ENCODE results near the gene MRPL33.

MRPL33 gene

DNA sequence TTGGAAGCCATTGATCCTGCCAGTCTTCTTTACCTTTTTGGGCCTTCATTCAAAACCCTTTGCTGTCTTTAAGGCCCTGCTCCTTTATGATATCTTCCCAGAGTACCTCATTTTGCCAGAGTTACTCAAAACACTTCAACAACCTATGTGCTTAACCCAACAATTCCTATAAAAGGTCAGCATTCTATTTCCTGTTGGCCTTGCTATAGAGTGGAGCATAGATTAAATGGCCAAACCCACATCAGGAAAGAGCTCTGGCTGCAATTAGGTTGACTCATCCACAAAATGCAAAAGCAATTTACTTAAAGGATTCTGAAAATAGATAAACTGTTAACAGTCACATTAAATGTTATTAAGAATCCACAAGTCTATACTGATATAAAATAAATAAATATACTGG, 21.2 kb downstream of the MRPL33 start:
- H3K23ac ChIP-seq (ENCODE audit: low read length) = no peak overlapping the region
- no peak overlapping the region for H2AK5ac ChIP-seq (ENCODE audit: low read length)
- H4K91ac ChIP-seq (ENCODE audit: low read depth, low read length) = peak overlapping the region; percentile 74
- H3K79me2 ChIP-seq (ENCODE audit: control insufficient read depth, insufficient read depth, low read length, poor library complexity) = no peaks in the 10 kb centered on the region
- H3K9ac ChIP-seq (ENCODE audit: low read length) = no peak overlapping the region
- no peak overlapping the region for H3K4me3 ChIP-seq (ENCODE audit: low read depth, low read length)
- no peak overlapping the region for H3K18ac ChIP-seq (ENCODE audit: low read length)
- H3K27ac ChIP-seq (ENCODE audit: low read depth, low read length) = no peak overlapping the region
- H2BK120ac ChIP-seq (ENCODE audit: insufficient read depth, low read length, poor library complexity) = peak overlapping the region; percentile 71
- H3K36me3 ChIP-seq (ENCODE audit: control insufficient read depth in 1 of 2, insufficient read depth in 2 of 2, low read length in 2 of 2) = no peaks in the 10 kb centered on the region
- no peak overlapping the region for H2BK5ac ChIP-seq (ENCODE audit: low read depth, low read length, poor library complexity)
- no peak overlapping the region for H2AFZ ChIP-seq (ENCODE audit: insufficient read depth, low read length, poor library complexity)
- H4K12ac ChIP-seq (ENCODE audit: low read depth, low read length) = no peak overlapping the region
- no peak overlapping the region for H4K8ac ChIP-seq (ENCODE audit: low read depth, low read length)
- no peaks in the 10 kb centered on the region for H3K27me3 ChIP-seq (ENCODE audit: insufficient read depth, low read length)
- H3K4me1 ChIP-seq (ENCODE audit: control insufficient read depth in 1 of 2, insufficient read depth in 2 of 2, low read length in 2 of 2) = peaks cover 5 to 8% of the 10 kb centered on the region in 2 experiments
- H3K9me3 ChIP-seq (ENCODE audit: insufficient read depth, low read depth, low read length) = no peaks in the 10 kb centered on the region
- no peak overlapping the region for H3K4me2 ChIP-seq (ENCODE audit: low read length)
- no peak overlapping the region for H2BK12ac ChIP-seq (ENCODE audit: low read length)
- DNase-seq = peak in 1 of 2 donors; percentile 30
- H3K14ac ChIP-seq (ENCODE audit: low read length) = peak overlapping the region; percentile 6
- no peak overlapping the region for H3K4ac ChIP-seq (ENCODE audit: low read depth, low read length)
- H3K79me1 ChIP-seq (ENCODE audit: low read length) = peaks cover 18% of the 10 kb centered on the region

DNA sequence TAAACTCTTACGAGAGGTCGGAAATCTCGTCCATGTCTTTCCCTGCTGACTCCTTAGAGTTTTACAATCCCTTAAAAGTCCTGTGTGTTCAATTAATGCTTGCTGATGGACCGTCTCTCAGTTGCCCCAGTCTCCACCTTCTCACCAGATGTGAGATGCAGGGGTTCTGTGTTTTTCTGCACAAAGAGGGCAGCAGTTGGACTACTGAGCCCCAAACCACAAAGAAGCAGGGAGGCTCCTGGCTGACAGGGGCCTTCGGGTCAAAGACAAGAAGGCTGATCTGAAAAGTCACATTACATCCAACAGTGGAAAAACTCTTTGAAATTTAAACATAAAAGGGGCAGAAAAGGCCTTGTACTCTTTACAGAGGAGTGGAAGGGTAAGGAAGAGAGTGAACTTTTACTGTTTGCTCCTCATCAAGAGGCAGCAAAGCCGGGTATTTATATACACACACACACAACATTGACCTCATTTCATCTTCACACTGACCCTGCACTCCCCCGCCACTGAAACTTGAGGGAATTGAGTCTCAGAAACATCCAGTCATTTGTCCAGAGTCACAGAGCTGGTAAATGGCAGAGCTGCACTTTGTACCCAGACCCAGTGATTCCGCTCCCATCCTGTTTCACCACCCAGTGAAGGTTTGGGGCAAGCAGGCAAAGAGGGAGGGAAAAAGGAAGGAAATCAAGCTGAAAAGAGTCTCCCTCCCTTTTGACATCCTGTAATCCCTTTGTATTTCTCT, 23.7 kb downstream of the MRPL33 start:
- Histone ChIP-seq H3K23ac (ENCODE audit: low read length) (no peak overlapping the region), H3K36me3 (ENCODE audit: control insufficient read depth in 1 of 2, insufficient read depth in 2 of 2, low read length in 2 of 2) (no peaks in the 10 kb centered on the region), H3K4me1 (ENCODE audit: control insufficient read depth in 1 of 2, insufficient read depth in 2 of 2, low read length in 2 of 2) (peaks cover 18 to 28% of the 10 kb centered on the region in 2 experiments), H2BK12ac (ENCODE audit: low read length) (peak overlapping the region; percentile 79), H3K27ac (ENCODE audit: low read depth, low read length) (no peak overlapping the region), H3K9me3 (ENCODE audit: insufficient read depth, low read depth, low read length) (no peaks in the 10 kb centered on the region), H2BK120ac (ENCODE audit: insufficient read depth, low read length, poor library complexity) (peak overlapping the region; percentile 38), H2BK5ac (ENCODE audit: low read depth, low read length, poor library complexity) (no peak overlapping the region), H3K9ac (ENCODE audit: low read length) (no peak overlapping the region), H2AFZ (ENCODE audit: insufficient read depth, low read length, poor library complexity) (no peak overlapping the region), H3K4me2 (ENCODE audit: low read length) (no peak overlapping the region), H4K12ac (ENCODE audit: low read depth, low read length) (no peak overlapping the region), H3K4ac (ENCODE audit: low read depth, low read length) (no peak overlapping the region), H3K79me1 (ENCODE audit: low read length) (peaks cover 37% of the 10 kb centered on the region), H2AK5ac (ENCODE audit: low read length) (peak overlapping the region; percentile 49), H3K79me2 (ENCODE audit: control insufficient read depth, insufficient read depth, low read length, poor library complexity) (peaks cover 7% of the 10 kb centered on the region), H3K18ac (ENCODE audit: low read length) (no peak overlapping the region), H3K14ac (ENCODE audit: low read length) (no peak overlapping the region), H4K91ac (ENCODE audit: low read depth, low read length) (peak overlapping the region; percentile 30), H3K4me3 (ENCODE audit: low read depth, low read length) (no peak overlapping the region), H3K27me3 (ENCODE audit: insufficient read depth, low read length) (no peaks in the 10 kb centered on the region), H4K8ac (ENCODE audit: low read depth, low read length) (no peak overlapping the region)
- DNase-seq = no peak
- WGBS (ENCODE audit: extremely low coverage, insufficient coverage, insufficient read length) = no CpG with 5 or more reads among the region's 8 CpGs

DNA sequence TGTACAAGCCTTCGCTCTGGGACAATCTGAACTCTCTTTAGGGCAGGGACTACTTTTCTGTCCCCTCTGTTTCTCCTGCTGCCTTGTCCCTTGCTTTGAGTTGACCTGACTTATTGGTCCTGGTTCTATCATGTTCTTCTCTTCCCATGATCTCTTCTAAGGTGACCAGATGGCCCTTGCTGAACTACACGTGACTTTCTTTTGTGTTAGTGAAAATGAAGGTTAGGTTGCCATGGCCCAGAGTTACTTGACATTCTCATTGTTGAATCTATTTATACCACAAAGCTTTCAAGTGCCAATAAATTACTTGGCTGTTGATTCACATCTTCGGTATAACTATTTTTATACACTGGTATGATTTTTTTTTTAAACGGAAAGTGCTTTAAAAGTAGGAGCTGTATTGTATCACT, 24.4 kb downstream of the MRPL33 start:
- H3K23ac ChIP-seq (ENCODE audit: low read length) = no peak overlapping the region
- H2BK5ac ChIP-seq (ENCODE audit: low read depth, low read length, poor library complexity) = no peak overlapping the region
- no peak overlapping the region for H4K12ac ChIP-seq (ENCODE audit: low read depth, low read length)
- WGBS (ENCODE audit: extremely low coverage, insufficient coverage, insufficient read length) = no CpG with 5 or more reads among the region's 4 CpGs
- H3K4me3 ChIP-seq (ENCODE audit: low read depth, low read length) = no peak overlapping the region
- H3K4me1 ChIP-seq (ENCODE audit: control insufficient read depth in 1 of 2, insufficient read depth in 2 of 2, low read length in 2 of 2) = peaks cover 21 to 34% of the 10 kb centered on the region in 2 experiments
- no peak overlapping the region for H2AFZ ChIP-seq (ENCODE audit: insufficient read depth, low read length, poor library complexity)
- H3K9ac ChIP-seq (ENCODE audit: low read length) = no peak overlapping the region
- H3K14ac ChIP-seq (ENCODE audit: low read length) = no peak overlapping the region
- no peak overlapping the region for H2AK5ac ChIP-seq (ENCODE audit: low read length)
- peak overlapping the region; percentile 21 for H2BK12ac ChIP-seq (ENCODE audit: low read length)
- no peak overlapping the region for H3K4ac ChIP-seq (ENCODE audit: low read depth, low read length)
- H3K27me3 ChIP-seq (ENCODE audit: insufficient read depth, low read length) = no peaks in the 10 kb centered on the region
- H3K79me2 ChIP-seq (ENCODE audit: control insufficient read depth, insufficient read depth, low read length, poor library complexity) = peaks cover 7% of the 10 kb centered on the region
- peaks cover 41% of the 10 kb centered on the region for H3K79me1 ChIP-seq (ENCODE audit: low read length)
- H4K8ac ChIP-seq (ENCODE audit: low read depth, low read length) = no peak overlapping the region
- no peak for DNase-seq
- no peaks in the 10 kb centered on the region for H3K36me3 ChIP-seq (ENCODE audit: control insufficient read depth in 1 of 2, insufficient read depth in 2 of 2, low read length in 2 of 2)
- no peaks in the 10 kb centered on the region for H3K9me3 ChIP-seq (ENCODE audit: insufficient read depth, low read depth, low read length)
- no peak overlapping the region for H3K18ac ChIP-seq (ENCODE audit: low read length)
- no peak overlapping the region for H3K27ac ChIP-seq (ENCODE audit: low read depth, low read length)
- H3K4me2 ChIP-seq (ENCODE audit: low read length) = no peak overlapping the region
- H4K91ac ChIP-seq (ENCODE audit: low read depth, low read length) = no peak overlapping the region
- H2BK120ac ChIP-seq (ENCODE audit: insufficient read depth, low read length, poor library complexity) = peak overlapping the region; percentile 38

DNA sequence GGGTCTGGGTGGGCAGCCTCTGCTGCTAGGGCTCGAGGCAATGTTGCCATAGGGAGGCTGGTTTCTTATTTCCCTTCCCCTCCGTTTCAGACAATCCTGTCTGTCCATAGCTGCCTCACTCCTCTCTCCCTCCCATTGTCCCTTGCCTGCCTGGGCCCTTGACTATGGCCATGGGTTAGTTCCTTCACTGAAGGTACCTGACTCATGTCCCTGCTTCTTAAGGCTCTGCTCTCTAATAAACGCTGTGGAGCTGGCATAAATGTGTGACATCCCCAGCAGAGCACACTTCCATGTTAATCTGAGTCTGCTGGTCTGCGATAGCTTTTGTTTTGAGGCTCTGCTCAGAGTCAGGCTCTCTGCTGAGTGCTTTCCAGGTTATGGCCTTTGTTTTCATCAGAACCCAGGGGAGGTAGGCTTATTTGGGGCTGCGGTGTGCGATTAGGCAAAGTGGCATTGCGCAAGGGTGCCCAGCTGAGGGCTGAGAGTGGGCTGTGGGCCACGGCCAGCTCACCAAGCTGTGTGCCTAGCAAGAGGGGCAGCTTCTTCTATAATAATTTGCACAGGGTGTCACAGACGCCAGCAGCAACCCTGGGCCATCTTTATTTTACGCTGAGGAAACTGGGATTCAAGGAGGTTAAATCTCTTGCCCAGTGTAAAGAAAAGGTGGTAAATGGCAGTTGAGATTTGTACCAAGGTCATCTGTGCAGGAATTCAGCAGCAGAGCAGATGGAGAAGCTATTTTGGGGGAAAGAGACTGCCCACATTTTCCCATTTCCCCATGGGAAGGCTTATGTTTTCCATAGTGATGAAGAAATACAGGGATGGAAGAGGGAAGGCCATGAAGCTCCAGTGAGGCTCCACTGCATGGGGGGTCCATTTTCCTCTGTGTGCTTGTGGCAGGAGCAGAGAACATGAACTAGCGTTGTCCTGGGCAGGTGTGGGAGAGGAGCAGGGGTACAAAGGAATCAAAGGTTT, 25.6 kb downstream of the MRPL33 start:
- Histone ChIP-seq H2BK120ac (ENCODE audit: insufficient read depth, low read length, poor library complexity) (peak overlapping the region; percentile 81), H3K79me2 (ENCODE audit: control insufficient read depth, insufficient read depth, low read length, poor library complexity) (peaks cover 7% of the 10 kb centered on the region), H3K27ac (ENCODE audit: low read depth, low read length) (no peak overlapping the region), H4K12ac (ENCODE audit: low read depth, low read length) (no peak overlapping the region), H2BK5ac (ENCODE audit: low read depth, low read length, poor library complexity) (peak overlapping the region; percentile 32), H4K8ac (ENCODE audit: low read depth, low read length) (peak overlapping the region; percentile 48), H2AFZ (ENCODE audit: insufficient read depth, low read length, poor library complexity) (no peak overlapping the region), H3K4me1 (ENCODE audit: control insufficient read depth in 1 of 2, insufficient read depth in 2 of 2, low read length in 2 of 2) (peaks cover 21 to 37% of the 10 kb centered on the region in 2 experiments), H3K79me1 (ENCODE audit: low read length) (peaks cover 42% of the 10 kb centered on the region), H2AK5ac (ENCODE audit: low read length) (peak overlapping the region; percentile 46), H3K36me3 (ENCODE audit: control insufficient read depth in 1 of 2, insufficient read depth in 2 of 2, low read length in 2 of 2) (no peaks in the 10 kb centered on the region), H3K18ac (ENCODE audit: low read length) (peak overlapping the region; percentile 62), H3K4me2 (ENCODE audit: low read length) (no peak overlapping the region), H3K27me3 (ENCODE audit: insufficient read depth, low read length) (no peaks in the 10 kb centered on the region), H3K14ac (ENCODE audit: low read length) (peak overlapping the region; percentile 45), H2BK12ac (ENCODE audit: low read length) (peak overlapping the region; percentile 91), H3K4me3 (ENCODE audit: low read depth, low read length) (no peak overlapping the region), H3K9me3 (ENCODE audit: insufficient read depth, low read depth, low read length) (no peaks in the 10 kb centered on the region), H3K4ac (ENCODE audit: low read depth, low read length) (peak overlapping the region; percentile 10), H3K23ac (ENCODE audit: low read length) (no peak overlapping the region), H4K91ac (ENCODE audit: low read depth, low read length) (peak overlapping the region; percentile 67), H3K9ac (ENCODE audit: low read length) (no peak overlapping the region)
- no CpG with 5 or more reads among the region's 11 CpGs for WGBS (ENCODE audit: extremely low coverage, insufficient coverage, insufficient read length)
- no peak for DNase-seq

All from trophoblast cell (in vitro differentiated cells and primary cell).